Kasumi-1 (cell line): ENCODE data around the gene PABPN1.
"Not testable (repeated sequence)": the region's sequence is repeated elsewhere in the genome, so short reads cannot be mapped to it uniquely, and the experiment has no call there.

Experiments used
- DNase-seq, 2 experiments: peaks; one replicate each; lab custom pipeline; 2025; lab: John Stamatoyannopoulos, UW

Gene PABPN1

DNA sequence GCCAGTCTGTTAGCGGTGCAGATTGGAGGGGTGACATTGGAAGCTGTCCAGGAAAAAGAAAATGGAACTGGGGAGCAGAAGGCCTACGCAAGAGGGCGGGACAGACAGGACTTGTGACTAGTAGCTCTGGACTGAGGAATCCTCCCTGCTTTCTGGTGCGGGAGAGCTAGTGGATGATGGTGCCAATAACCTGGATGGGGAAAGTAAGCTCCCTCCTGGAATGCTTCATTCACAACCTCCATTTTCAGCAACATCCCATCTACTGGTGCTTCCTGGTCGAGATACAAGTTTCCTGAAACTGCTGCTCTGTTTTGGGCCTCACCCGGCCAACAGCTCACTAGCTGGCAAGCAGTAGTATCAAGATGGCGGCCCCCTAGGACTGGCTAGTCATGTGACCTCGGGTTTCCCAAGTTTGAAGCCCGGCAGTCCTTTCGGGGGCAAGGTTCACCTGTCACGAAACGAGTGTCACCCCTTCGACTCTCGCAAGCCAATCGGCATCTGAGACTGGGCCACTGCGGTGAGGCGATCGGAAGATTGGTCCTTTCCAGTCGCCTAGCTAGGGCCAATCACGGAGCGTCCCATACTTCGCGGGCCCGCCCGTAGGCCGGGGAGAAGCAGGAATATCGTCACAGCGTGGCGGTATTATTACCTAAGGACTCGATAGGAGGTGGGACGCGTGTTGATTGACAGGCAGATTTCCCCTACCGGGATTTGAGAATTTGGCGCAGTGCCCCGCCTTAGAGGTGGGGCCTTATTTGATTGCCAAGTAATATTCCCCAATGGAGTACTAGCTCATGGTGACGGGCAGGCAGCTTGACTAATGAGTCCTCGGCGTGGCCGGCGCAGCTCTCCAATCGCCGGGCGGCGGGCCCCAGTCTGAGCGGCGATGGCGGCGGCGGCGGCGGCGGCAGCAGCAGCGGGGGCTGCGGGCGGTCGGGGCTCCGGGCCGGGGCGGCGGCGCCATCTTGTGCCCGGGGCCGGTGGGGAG, at the start of gene PABPN1:
TSS of gene PABPN1 (plus strand) at position 874 of the 988 bp plus-strand sequence. CDS start at position 887, 13 bp downstream.
- peak; percentile 99 to 100 for DNase-seq

GRCh38 chr14:23275412-23275811, 45.8 kb upstream of the PABPN1 start:
- DNase-seq: no peak

- DNase-seq: no peak
Observed at GRCh38 chr14:23277189-23277588, 44.1 kb upstream of the PABPN1 start.

DNA sequence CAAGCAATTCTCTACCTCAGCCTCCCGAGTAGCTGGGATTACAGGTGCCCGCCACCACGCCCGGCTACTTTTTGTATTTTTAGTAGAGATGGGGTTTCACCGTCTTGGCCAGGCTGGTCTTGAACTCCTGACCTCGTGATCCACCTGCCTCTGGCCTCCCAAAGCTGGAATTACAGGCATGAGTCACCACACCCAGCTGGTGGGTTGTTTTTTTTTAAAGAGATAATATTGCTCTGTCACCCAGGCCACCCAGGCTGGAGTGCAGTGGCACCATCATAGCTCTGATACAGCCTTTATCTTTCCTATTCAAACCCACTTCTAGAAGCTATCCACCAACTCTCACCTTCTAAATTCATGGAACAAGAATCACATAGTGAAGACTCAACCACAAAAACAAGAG, 43.3 kb upstream of the PABPN1 start:
- not testable (repeated sequence) for DNase-seq

DNA sequence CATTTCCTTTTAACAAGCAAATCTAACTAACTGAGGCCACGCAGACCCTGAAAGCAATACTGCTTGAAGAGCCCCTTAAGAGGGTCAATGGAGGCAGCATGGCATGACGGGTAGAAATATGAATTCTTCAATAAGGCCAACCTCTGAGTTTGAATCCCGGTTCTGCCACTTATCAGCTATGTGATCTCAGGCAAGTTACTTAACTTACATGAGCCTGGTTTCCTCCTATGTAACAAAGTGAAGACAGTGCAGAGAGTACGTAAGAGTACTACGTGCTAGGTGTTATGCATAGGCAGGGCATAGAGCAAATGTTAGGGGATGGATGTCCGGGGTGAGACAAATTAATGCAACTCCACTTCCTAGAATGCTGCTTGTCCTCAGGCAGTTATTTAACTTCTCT, 40.0 kb upstream of the PABPN1 start:
- DNase-seq: no peak

DNA sequence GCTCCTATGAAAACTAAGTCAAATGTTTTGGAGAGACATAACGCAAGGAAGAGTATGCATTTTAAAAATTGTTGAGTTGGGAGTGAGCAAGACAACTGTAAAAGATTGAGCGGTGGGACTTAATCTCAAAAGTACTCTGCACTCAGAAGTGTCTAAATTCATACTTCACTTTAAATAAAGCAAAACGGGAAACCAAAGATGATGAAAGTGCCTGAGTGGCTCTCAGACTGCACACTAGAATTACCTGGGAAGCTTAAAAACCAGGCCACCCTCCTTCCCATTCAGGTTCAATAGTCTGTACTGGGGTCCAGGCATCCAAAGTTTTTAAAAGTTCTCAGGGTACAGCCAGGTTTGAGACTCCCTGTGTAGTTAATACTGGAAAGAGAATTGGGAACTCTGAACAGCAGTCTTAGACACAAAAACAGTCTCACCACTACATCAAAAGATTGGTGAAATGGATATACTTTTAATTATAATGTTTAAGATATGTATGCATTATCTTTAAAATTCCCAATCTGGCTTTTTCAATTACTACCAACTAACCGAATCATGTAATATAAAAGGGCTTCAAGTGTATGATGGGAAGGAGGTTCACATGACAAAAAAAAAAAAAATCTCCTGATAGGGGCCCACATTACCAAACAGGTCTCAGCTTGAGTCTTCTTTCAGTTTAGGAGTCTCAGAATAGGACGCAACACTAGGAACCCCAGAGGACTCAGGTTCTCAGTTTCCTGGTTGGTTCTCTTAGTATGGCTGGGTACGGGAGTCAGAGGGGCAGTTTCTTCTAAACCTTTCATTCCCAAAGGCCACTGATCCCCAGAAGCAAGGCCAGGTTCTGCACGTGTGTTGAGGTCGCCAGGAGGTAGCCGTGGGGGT, 36.4 kb upstream of the PABPN1 start:
- DNase-seq: peak; percentile 13 to 36

GRCh38 chr14:23285530-23286019, 35.7 kb upstream of the PABPN1 start:
- DNase-seq: peak; percentile 17 to 49

DNA sequence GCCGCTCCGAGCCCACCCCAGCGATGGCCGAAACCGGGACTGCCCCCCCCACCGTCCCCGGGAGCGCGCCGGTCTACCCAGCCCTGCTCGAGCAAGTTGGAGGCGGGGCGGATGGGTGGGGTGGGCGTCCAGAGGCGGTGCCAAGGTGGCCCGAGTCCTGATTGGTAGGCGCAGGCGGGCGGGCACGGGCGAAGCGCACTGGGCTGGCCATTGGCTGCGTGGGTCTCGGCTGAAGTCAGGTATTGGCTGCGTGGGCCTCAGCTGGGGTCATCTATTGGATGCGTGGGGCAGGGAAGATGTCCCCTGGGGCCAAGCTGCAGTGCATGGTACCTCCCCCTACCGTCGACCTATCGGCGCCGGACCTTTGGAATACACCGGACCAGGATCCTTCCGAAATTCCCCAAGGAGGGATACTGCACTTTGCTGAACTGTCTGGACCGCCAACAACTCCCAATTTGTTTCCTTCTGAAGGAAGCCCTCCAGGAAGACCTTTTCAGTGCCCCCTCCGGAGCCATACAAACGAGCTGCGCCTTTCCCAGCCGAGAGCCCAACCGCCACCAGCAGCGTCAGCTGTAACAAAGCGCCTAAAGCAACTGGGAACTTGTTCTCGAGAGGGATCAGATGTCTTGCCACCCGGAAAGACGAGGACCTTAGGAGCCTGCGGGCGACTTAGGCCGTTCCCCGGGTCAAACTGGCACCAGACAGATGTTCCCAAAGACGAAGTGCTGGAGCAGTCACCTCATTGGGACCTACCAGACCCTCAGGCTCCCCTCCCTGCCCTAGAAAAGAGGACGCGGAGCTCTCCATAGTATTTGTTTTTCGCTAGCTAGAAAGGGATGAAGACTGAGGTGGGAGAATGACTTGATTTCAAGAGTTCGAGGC, 35.0 kb upstream of the PABPN1 start, which contains the start of gene HOMEZ:
TSS of gene HOMEZ (minus strand) at position 113 of the 882 bp plus-strand sequence. CDS start 180 bp downstream, outside the sequence.
- peak; percentile 97 for DNase-seq

- no peak for DNase-seq
Observed at GRCh38 chr14:23286902-23287479, 34.3 kb upstream of the PABPN1 start.

- DNase-seq: peak; percentile 54 to 75
Observed at GRCh38 chr14:23294734-23295561, 26.3 kb upstream of the PABPN1 start.

DNA sequence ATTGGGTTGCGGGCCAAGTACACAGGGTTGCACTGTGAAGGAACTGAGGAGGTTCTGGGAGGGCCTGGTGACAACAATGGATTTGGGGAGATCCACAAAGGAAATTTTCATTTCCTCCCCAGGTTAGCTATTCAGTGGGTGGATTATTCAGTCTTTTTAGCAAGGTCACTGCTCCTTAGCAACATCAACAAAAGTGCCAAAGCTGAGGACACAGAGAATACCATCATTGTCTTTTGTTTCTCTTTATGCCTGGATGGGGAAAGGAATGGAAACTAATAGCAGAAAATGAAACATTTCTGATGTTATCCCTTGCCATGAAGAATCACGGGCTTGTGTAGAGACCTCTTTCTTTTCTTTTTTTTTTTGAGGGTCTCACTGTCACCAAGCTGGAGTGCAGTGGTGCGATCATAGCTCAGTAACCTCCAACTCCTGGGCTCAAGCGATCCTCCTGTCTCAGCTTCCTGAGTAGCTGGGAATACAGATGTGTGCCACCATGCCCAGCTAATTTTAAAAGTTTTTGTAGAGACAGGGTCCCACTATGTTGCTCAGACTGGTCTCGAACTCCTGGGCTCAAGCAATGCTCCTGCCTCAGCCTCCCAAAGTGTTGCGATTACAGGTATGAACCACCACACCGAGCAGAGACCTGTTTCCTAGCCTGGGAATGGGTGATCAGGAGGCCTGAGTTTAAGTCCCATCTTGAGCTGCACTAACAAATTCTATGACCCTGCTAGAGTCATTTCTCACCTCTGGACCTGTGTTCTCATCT, 25.1 kb upstream of the PABPN1 start:
- no peak for DNase-seq

GRCh38 chr14:23297096-23297495, 24.2 kb upstream of the PABPN1 start:
- no peak for DNase-seq

DNA sequence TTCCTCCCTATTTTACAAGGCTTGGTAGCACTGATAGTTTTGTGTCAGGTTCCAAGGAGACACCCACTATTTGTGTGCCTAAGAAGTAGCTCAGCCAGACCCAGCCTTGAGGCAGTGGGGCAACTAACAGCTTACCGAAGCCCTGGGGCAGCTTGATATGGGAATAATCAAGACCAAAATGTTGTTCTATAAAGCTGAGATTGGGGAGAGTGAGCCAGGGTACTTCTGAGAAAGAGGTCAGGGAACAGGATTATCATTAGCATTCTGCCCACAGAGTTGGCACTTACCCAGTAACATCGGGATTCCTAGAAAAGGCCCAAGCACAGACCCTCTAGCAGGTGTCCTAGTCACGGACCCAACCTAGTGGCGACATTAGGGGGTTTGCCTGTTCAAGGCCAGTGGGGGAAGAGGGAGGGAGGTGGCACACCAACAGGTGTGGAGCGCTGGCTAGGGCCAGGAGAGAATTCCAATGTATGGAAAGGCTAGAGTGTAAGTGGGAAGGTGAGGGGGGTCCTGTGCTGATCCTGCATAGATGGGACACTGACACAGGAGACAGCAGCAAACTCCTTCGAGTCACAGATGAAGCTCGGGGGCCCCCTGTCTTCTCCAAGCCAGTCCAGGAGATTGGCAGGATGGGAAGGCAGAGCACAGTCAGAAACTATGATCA, 23.5 kb upstream of the PABPN1 start:
- no peak for DNase-seq

DNA sequence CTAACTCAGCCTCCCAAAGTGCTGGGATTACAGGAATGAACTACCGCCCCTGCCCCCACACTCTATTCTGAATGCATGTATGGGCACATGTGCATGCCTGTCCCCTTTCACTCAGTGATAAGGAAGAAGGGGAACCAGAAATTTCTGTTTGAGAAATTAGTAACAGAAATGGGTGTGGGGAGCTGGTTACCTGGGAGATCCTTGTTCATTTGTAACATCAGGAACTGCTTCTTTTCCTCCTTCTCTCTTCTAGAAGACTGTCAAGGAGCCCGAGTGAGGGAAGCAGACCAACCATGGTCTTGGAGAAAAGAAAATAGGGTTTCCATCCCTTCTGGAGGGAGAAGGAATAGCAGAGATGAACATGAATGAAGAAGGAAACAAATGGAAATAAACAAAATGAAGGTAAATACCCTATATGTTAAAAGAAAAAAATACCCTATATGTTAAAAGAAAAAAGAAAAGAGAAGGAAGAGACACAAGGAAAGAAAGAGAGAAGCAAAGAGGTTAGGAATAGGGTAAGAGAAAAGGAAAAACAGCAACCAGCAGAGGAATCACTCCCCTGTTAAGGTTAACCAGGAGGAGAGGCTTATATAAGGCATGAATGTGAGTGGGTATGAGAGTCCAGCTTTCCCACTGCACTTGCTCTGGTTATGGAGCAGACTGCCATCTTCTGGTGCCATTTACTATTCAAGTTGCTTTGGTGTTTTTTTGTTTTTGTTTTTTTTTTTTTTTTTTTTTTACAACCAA, 21.9 kb upstream of the PABPN1 start:
- DNase-seq: peak; percentile 5 to 16

- no peak for DNase-seq
Observed at GRCh38 chr14:23299986-23300686, 21.1 kb upstream of the PABPN1 start.

GRCh38 chr14:23300687-23301223, 20.5 kb upstream of the PABPN1 start:
- no peak for DNase-seq
